Endothelial cell of umbilical vein (primary cell): ENCODE results near the gene KLHL1. TPM values are rescaled to one million over a fixed set of nuclear protein-coding genes. Genes with fewer than 3 reads are reported as not detected.

ENCODE experiments used
- BruUV-seq: library from RNA; stranded (reverse); fragments of 400-500 nt; replicated peaks from 2 replicates; lab custom pipeline; 2021; lab: Mats Ljungman, UMichigan
- CTCF ChIA-PET: fragments of 300-600, 350-600 bp; sonication (Branson Sonifier 250); formaldehyde crosslinking; loops from one replicate; lab custom pipeline; 2021; ENCODE audit warnings: antibody characterized with exemption, inconsistent platforms; lab: Charles Lee
- POLR2A ChIA-PET: fragments of 300-600, 350-600 bp; sonication (Branson Sonifier 250); formaldehyde crosslinking; loops from one replicate; lab custom pipeline; 2021; ENCODE audit warnings: antibody characterized with exemption, inconsistent platforms; lab: Charles Lee
- DNase-seq: peaks from one replicate; pipeline ENCODE4 v3.0.0-alpha.2; 2011; ENCODE audit warnings: low read depth, low spot score
- FAIRE-seq: peaks from 2 replicates; lab custom pipeline; 2011; peaks lifted over from hg19 to GRCh38; lab: Jason Lieb, UNC
- H2AFZ ChIP-seq: 2 replicates; pipeline ENCODE4 v1.6.0; 2012; ENCODE audit warnings: low read depth, low read length, control low read depth, inconsistent platforms
- H3K27ac ChIP-seq: 2 replicates; pipeline ENCODE4 v1.5.1; 2011; ENCODE audit warnings: low read depth, mild to moderate bottlenecking, control low read depth, low read length, moderate library complexity; ENCODE audit not compliant: insufficient read depth
- H3K27me3 ChIP-seq, 2 experiments: 2 replicates each; pipeline versions ENCODE4 v1.6.0 to v1.6.1; 2011; ENCODE audit warnings: low read length in 2 of 2, mixed read lengths in 1 of 2; ENCODE audit not compliant: control insufficient read depth in 2 of 2, insufficient read depth in 2 of 2
- H3K36me3 ChIP-seq, 2 experiments: 2 replicates in 1 of 2; 3 replicates in 1 of 2; pipeline ENCODE4 v1.5.1; 2011; ENCODE audit warnings: low read length in 2 of 2, mild to moderate bottlenecking in 1 of 2, moderate library complexity in 1 of 2; ENCODE audit not compliant: control insufficient read depth in 2 of 2, insufficient read depth in 2 of 2; ENCODE audit errors: extremely low read depth in 1 of 2
- H3K4me1 ChIP-seq: 3 replicates; pipeline ENCODE4 v1.5.1; 2011; ENCODE audit warnings: mild to moderate bottlenecking, low read length; ENCODE audit not compliant: control insufficient read depth, insufficient read depth; ENCODE audit errors: extremely low read depth
- H3K4me2 ChIP-seq: 2 replicates; pipeline ENCODE4 v1.6.1; 2011; ENCODE audit warnings: low read length, control low read depth, mixed read lengths; ENCODE audit not compliant: insufficient read depth
- H3K4me3 ChIP-seq, 3 experiments: fragments of 200-600 bp in 1 of 3; sonication (generic), shearing (Covaris generic) in 1 of 3; replicated peaks in 1 of 3; 2 replicates each; pipeline ENCODE4 v1.5.1; 2011 to 2016; ENCODE audit warnings: control low read depth in 3 of 3, low read length in 3 of 3, mild to moderate bottlenecking in 2 of 3, inconsistent platforms in 1 of 3, low read depth in 1 of 3, moderate library complexity in 1 of 3; ENCODE audit not compliant: insufficient read depth in 1 of 3
- H3K79me2 ChIP-seq: 2 replicates; pipeline ENCODE4 v1.6.0; 2012; ENCODE audit warnings: low read length, inconsistent platforms; ENCODE audit not compliant: control insufficient read depth, insufficient read depth
- H3K9ac ChIP-seq: replicated peaks from 2 replicates; pipeline ENCODE3; 2011; ENCODE audit warnings: low read length, control low read depth; ENCODE audit not compliant: insufficient read depth; ENCODE audit errors: extremely low read depth
- H3K9me1 ChIP-seq: replicated peaks from 3 replicates; pipeline ENCODE4 v1.6.0; 2011; ENCODE audit warnings: mild to moderate bottlenecking, low read length; ENCODE audit not compliant: control insufficient read depth, insufficient read depth; ENCODE audit errors: extremely low read depth
- H3K9me3 ChIP-seq: replicated peaks from 2 replicates; pipeline ENCODE4 v1.5.1; 2012; ENCODE audit warnings: low read length, inconsistent platforms; ENCODE audit not compliant: control insufficient read depth, insufficient read depth
- H4K20me1 ChIP-seq: replicated peaks from 2 replicates; pipeline ENCODE3; 2011; ENCODE audit warnings: mild to moderate bottlenecking, low read length; ENCODE audit not compliant: control insufficient read depth, insufficient read depth; ENCODE audit errors: extremely low read depth
- EZH2 ChIP-seq: IDR thresholded peaks from 2 replicates; pipeline ENCODE4 v1.6.1; 2012; ENCODE audit warnings: borderline replicate concordance, low read depth, mild to moderate bottlenecking, moderate library complexity, low read length, inconsistent platforms; ENCODE audit not compliant: severe bottlenecking
- FOS ChIP-seq: IDR thresholded peaks from 2 replicates; pipeline ENCODE4 v1.6.1; 2011; ENCODE audit warnings: mild to moderate bottlenecking, low read length, moderate library complexity, borderline replicate concordance; ENCODE audit not compliant: insufficient read depth
- GATA2 ChIP-seq: IDR thresholded peaks from 2 replicates; pipeline ENCODE4 v1.7.0; 2011; ENCODE audit warnings: low read depth, mild to moderate bottlenecking, moderate library complexity, mixed read lengths, low read length; ENCODE audit not compliant: insufficient read length, insufficient read depth
- JUN ChIP-seq: IDR thresholded peaks from 2 replicates; pipeline ENCODE4 v1.6.1; 2011; ENCODE audit warnings: borderline replicate concordance, low read depth; ENCODE audit not compliant: insufficient read length, insufficient read depth
- MAX ChIP-seq: IDR thresholded peaks from 2 replicates; pipeline ENCODE4 v1.6.1; 2011; ENCODE audit not compliant: insufficient read depth, insufficient read length
- MYC ChIP-seq: IDR thresholded peaks from one replicate; pipeline ENCODE4 v1.6.1; 2011; ENCODE audit warnings: mild to moderate bottlenecking, low read depth, low read length
- POLR2A ChIP-seq: IDR thresholded peaks from 2 replicates; pipeline ENCODE4 v1.6.1; 2012; ENCODE audit warnings: low read depth, mild to moderate bottlenecking, control low read depth, low read length
- POLR2AphosphoS5 ChIP-seq: IDR thresholded peaks from 2 replicates; pipeline ENCODE4 v1.6.1; 2012; ENCODE audit warnings: low read depth, mild to moderate bottlenecking, control low read depth, low read length, moderate library complexity; ENCODE audit not compliant: insufficient read depth
- dilution Hi-C: fragments of 300-500 bp; cut with MboI; formaldehyde crosslinking; loops from one replicate; pipeline ENCODE4 v1.15.0; 2019; ENCODE audit warnings: low sequenced_read_pairs; ENCODE audit not compliant: extremely low pct_ligation_motif_present
- intact Hi-C: fragments of 100-400 bp; cut with micrococcal nuclease; formaldehyde crosslinking; loops from one replicate; pipeline ENCODE4 v1.10.0; 2022
- polyA plus RNA-seq, 4 experiments: library from polyadenylated mRNA; depleted of rRNA in 3 of 4; stranded (reverse) in 3 of 4; unstranded in 1 of 4; fragments of >200 nt; gene quantifications; 2 replicates each; pipeline versions ENCODE4 v1.2.1 to v1.2.3, GENCODE V29; 2011 to 2012; ENCODE audit warnings: missing spikeins in 1 of 4
- total RNA-seq: library from RNA; stranded (reverse); gene quantifications from 2 replicates; pipeline ENCODE4 v1.2.3, GENCODE V29; 2021
- TF ChIP-seq, protein P1 (sequence below), 2 donors: IDR thresholded peaks; 1 replicate in 1 of 2; 2 replicates in 1 of 2; pipeline ENCODE4 v1.5.1; 2011; ENCODE audit warnings: low read length in 2 of 2, mild to moderate bottlenecking in 2 of 2, moderate library complexity in 2 of 2, control low read depth in 1 of 2, inconsistent platforms in 1 of 2, low read depth in 1 of 2; ENCODE audit not compliant: insufficient read depth in 1 of 2; ENCODE audit errors: extremely low read depth in 1 of 2

The KLHL1 gene
- total and polyA plus RNA-seq, 2 donors (not counting 3 experiments of a cell fraction or from before 2014, with no cell fraction given) = not detected

DNA sequence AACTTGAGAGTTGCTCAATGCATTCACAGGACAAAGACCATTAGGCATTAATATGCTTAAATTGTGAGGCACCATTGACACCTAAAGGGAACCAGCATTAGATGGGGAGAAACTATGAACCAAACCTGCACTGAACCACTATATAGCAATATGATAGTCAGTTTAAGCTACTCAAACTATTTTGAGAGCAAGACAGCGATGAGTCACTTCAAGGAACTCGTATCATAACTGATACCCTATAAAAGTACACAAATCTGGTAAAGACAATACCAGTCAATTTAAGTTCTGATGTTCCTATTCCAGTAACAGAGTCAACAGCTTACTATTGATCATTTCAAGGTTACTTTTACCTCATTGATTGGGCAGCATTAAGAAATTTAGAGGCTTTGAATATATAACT, 151.9 kb downstream of the KLHL1 start:
- DNase-seq (no peak), FAIRE-seq (no peak)
- Histone ChIP-seq H3K4me1 (no peaks in the 10 kb centered on the region), H3K4me2 (no peak overlapping the region), H4K20me1 (no peaks in the 10 kb centered on the region), H3K4me3 (no peak overlapping the region), H3K27ac (no peak overlapping the region), H2AFZ (no peak overlapping the region), H3K9ac (no peak overlapping the region), H3K9me3 (no peaks in the 10 kb centered on the region), H3K36me3 (no peaks in the 10 kb centered on the region), H3K9me1 (no peaks in the 10 kb centered on the region), H3K27me3 (no peaks in the 10 kb centered on the region), H3K79me2 (no peaks in the 10 kb centered on the region)
- POLR2A ChIA-PET = no interaction called here
- TF ChIP-seq MYC (no peak), GATA2 (no peak), POLR2A (no peak), EZH2 (no peak), JUN (no peak), MAX (no peak), POLR2AphosphoS5 (no peak), FOS (no peak)
- TF ChIP-seq, protein P1, sequence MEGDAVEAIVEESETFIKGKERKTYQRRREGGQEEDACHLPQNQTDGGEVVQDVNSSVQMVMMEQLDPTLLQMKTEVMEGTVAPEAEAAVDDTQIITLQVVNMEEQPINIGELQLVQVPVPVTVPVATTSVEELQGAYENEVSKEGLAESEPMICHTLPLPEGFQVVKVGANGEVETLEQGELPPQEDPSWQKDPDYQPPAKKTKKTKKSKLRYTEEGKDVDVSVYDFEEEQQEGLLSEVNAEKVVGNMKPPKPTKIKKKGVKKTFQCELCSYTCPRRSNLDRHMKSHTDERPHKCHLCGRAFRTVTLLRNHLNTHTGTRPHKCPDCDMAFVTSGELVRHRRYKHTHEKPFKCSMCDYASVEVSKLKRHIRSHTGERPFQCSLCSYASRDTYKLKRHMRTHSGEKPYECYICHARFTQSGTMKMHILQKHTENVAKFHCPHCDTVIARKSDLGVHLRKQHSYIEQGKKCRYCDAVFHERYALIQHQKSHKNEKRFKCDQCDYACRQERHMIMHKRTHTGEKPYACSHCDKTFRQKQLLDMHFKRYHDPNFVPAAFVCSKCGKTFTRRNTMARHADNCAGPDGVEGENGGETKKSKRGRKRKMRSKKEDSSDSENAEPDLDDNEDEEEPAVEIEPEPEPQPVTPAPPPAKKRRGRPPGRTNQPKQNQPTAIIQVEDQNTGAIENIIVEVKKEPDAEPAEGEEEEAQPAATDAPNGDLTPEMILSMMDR (IDR thresholded peaks at IDR 0.05; ENCODE audit: extremely low read depth in 1 of 2, insufficient read depth in 1 of 2, low read depth in 1 of 2, low read length in 2 of 2) = no peak
- dilution Hi-C loops = no loop called here
- CTCF ChIA-PET = no interaction called here
- BruUV-seq = no TSS peak
- intact Hi-C loops = no loop called here
